ENCODE measurements around the gene LY9. TPM values are rescaled to one million over a fixed set of nuclear protein-coding genes. Genes with fewer than 3 reads are reported as not detected.

The LY9 gene
- total RNA-seq, 1 experiment from 2014 or later: not detected

DNA sequence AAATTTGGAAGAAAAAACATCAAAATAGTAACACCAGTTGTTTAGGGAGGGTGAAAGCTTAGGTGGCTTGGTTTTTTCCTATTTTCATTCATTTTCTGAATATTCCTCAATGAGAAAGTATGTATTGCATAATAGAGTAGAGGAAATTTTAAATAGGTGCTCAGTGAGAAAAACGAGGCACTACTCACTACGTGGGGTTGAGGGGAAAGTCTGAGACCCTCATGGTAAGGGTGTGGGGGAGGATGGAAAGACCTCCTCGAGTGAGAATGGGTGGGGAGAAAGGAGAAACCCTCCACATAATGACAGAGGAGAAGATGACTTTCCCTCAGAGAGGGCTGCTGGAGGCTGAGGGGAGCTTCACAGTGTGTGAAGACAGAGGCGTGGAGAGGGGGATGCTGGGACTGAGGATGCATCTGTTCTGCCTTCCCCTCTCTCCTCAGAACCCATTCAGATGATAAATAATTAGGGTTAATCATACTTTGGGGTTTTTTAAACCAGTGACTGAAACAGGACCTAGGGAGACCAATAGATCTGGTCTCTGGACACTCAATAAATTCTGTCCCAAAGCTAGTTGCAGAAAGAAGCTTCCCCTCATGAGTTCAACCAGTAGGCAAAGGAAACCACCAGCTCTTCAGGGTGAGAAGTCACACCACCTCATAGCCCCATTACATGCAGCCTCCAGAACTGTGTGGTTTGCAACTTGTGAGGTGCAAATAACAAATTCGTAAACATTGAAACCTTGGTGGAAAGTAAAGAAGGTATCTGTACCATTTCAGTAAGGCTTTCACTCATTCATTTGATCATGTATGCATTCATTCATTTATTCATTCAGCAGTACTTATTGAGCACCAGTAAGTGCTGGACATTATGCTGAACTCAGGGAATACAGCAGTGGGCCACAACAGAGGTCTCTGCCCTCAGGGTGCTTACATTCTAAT is 39.8 kb upstream of the LY9 start:
- Histone ChIP-seq H3K4ac (ENCODE audit: low read depth, low read length) (no peak overlapping the region), H3K27me3 (ENCODE audit: insufficient read depth, low read length) (no peaks in the 10 kb centered on the region), H3K9ac (ENCODE audit: extremely low read depth, insufficient read length, low read length) (no peak overlapping the region), H2AFZ (ENCODE audit: low read length) (no peak overlapping the region), H4K20me1 (ENCODE audit: control insufficient read depth, insufficient read depth, insufficient read length) (no peaks in the 10 kb centered on the region), H3K79me2 (ENCODE audit: insufficient read depth, low read length) (no peaks in the 10 kb centered on the region), H4K8ac (replicated peaks; ENCODE audit: insufficient read length, low read depth, low read length) (no peak overlapping the region), H3K14ac (ENCODE audit: insufficient read depth, low read length) (no peak overlapping the region), H3K79me1 (ENCODE audit: insufficient read depth, low read depth, low read length, poor library complexity, severe bottlenecking) (no peaks in the 10 kb centered on the region), H4K5ac (ENCODE audit: insufficient read length, low read depth, low read length) (no peak overlapping the region), H3K56ac (ENCODE audit: insufficient read length, low read depth, low read length) (no peak overlapping the region), H3T11ph (ENCODE audit: low read length) (no peak overlapping the region), H2AK5ac (ENCODE audit: insufficient read length, low read length) (no peak overlapping the region), H3K23ac (ENCODE audit: insufficient read length, low read depth, low read length) (no peak overlapping the region), H2BK5ac (ENCODE audit: insufficient read length, low read length) (no peak overlapping the region), H3K27ac (ENCODE audit: insufficient read length, low read depth, low read length) (no peak overlapping the region), H2BK12ac (ENCODE audit: insufficient read length, low read depth, low read length) (no peak overlapping the region), H3K4me2 (ENCODE audit: insufficient read depth, insufficient read length, low read length) (no peak overlapping the region), H3K4me1 (ENCODE audit: insufficient read depth, low read length) (no peaks in the 10 kb centered on the region), H2BK120ac (ENCODE audit: low read depth, low read length, poor library complexity, severe bottlenecking) (no peak overlapping the region), H4K91ac (ENCODE audit: insufficient read length, low read depth, low read length) (no peak overlapping the region), H2BK20ac (ENCODE audit: low read depth, low read length, poor library complexity, severe bottlenecking) (no peak overlapping the region), H3K9me3 (ENCODE audit: control insufficient read depth, low read depth, low read length) (no peaks in the 10 kb centered on the region), H3K18ac (ENCODE audit: insufficient read length, low read depth, low read length) (no peak overlapping the region), H2BK15ac (ENCODE audit: low read depth, low read length) (no peak overlapping the region), H3K23me2 (ENCODE audit: insufficient read length, low read depth, low read length, poor library complexity, severe bottlenecking) (no peaks in the 10 kb centered on the region)
- no peak for TF ChIP-seq CTCF (conservative IDR thresholded peaks at IDR 0.05)
- H3K4me3 Mint-ChIP-seq: no peak overlapping the region
- H3K36me3 Mint-ChIP-seq (ENCODE audit: insufficient read depth in 1 of 3, low read depth in 3 of 3): no peaks in the 10 kb centered on the region
- H3K9me3 Mint-ChIP-seq: no peaks in the 10 kb centered on the region
- no CpG with 5 or more reads among the region's 5 CpGs for WGBS (ENCODE audit: extremely low coverage, insufficient read length, low lambda C conversion rate)
- no peak for DNase-seq
- H3K27ac Mint-ChIP-seq: no peak overlapping the region; a peak in 1 of 7 replicates
- H3K27me3 Mint-ChIP-seq (ENCODE audit: low read depth): peaks cover 3% of the 10 kb centered on the region; the same call in 1 of the 2 replicates
- no peaks in the 10 kb centered on the region for H3K4me1 Mint-ChIP-seq
